VCaP (cell line): ENCODE results near the gene HDAC4.
A peak's percentile ranks its signal among the peaks of the same experiment; 100 is the strongest.

Experiments
- H3K27ac ChIP-seq: fragments of 450-650 bp; 2 replicates; pipeline ENCODE4 v1.5.1; 2017
- CTCF ChIP-seq: fragments of 450-650 bp; conservative IDR thresholded peaks from 2 replicates; pipeline ENCODE4 v1.5.1; 2017; ENCODE audit warnings: mild to moderate bottlenecking, moderate library complexity

HDAC4 gene

DNA sequence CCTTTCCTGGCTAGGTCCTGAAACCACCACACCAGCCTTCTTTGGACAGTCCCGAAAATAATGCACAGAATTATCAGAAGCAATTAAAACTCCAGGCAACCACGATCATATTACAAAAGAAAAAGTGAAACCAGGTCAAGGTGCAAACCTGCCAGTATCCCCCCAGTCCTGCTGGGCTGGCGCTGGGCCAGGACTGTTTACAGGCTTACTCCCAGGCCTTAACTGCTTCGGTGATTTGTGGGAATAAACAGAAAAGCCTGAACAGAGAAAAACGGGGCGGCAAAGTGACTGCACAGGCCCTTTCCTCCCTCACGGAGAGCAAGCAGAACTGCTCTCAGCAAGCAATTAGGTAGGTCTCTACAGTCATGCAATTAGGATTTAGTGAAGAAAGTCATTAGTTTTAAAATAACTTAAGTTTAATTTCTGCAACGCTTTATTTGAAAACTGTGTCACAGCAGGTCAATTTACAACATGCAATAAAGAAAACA lies 1.3 kb downstream of the HDAC4 start:
- TF ChIP-seq CTCF = no peak
- H3K27ac ChIP-seq = peak overlapping the region; percentile 94

DNA sequence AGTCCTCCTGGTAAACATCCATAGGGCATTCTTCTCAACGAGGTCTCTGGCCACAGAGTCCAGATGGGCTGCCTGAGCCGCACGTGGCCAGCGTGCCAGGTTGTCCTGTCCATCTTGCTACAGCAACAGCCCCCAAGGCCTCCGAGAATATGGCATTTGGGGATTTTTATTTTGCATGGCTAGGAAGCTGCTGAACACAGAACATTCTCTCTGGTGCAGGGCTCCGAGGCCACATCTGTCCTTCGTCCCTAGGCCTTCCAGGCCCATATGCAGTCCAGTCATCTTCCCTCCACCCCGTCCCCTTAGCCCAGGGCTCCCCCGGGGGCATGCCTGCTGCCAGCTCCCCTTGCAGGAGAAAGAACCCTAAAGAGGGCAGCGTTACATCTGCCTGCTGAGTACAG lies 2.3 kb downstream of the HDAC4 start:
- peak overlapping the region; percentile 94 for H3K27ac ChIP-seq

DNA sequence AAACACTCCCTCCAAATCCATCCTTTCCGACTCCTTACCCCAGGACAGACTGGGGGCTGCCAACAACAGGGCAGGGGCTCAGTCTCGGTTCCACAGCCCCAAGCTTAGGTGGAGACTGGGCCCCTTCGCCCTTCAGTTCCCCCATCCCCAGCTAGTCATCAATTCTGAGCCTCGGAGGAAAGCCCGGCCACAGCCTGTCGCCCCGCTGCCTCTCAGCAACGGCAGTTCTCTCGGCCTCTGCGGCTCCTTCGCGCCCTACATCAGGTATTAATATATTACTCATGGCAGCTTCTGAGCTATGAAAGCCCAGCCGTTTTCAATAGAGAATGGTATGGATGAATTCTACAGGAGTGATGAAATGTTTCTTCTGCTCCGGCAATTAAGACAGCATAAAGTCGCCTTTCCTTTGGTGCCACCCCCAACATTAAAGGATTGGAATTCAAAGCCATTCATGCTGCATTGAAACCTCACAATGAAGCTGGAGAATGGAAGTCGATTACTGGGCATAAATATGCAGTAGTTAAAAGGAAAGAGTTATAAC lies 2.8 kb downstream of the HDAC4 start:
- no peak for TF ChIP-seq CTCF
- H3K27ac ChIP-seq = peak overlapping the region; percentile 94

More for the DNA sequence above, 2.3 kb downstream of the HDAC4 start:
- TF ChIP-seq CTCF = no peak

DNA sequence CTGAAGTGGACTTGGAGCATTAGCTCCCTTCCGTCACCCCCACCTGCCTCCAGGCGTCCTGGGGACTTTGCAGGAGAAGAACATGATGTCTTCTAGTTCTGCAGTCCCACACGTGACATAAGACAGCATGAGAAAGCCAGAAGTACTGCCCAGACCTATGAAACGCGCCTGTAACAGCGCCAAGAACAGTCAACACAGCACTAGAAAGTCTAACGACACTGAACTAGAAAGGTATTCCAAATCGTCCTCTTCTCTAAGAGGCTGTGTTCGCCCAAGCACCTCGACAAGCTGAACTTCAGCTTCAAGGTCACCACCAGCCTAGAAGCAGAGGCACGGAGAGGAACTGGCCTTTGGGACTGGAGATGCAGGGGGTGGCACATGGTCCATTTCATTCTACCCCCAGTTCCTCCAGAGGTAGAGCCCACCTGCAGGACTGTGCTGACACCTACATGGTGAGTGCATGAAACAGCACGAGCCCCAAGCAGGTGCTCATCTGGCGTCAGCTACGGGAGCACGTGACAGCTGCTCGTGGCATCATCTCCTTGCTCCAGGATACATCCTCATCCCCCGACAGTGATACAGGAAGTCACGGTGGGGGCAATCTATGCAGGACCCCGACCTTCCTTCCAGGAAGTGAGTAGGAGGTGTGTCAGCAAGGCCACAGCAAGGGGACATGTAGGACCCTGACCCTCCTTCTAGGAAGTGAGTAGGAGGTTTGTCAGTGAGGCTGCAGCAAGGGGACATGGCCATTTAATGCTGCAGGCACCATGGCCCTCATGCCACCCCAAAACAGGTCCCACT lies 3.7 kb downstream of the HDAC4 start:
- peak overlapping the region; percentile 94 for H3K27ac ChIP-seq

DNA sequence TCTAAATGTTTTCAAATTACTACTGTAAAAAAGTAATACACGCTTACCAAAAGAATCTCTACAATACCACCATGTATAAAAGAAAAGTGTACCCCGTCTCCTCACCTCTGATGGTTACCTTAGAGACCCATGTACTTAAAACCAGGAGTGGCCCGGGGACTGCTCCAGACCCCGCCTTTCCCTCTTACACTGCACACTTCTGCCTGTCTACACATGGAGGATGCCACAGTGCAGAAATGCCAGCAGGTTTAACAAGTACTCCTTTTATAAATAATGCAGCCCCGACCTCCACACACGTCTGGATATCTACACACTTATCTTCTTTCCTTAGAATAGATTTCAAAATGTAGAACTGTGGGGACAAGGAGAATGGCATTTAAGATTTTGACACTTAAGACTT lies 5.3 kb downstream of the HDAC4 start:
- TF ChIP-seq CTCF = no peak
- H3K27ac ChIP-seq = peak overlapping the region; percentile 94

More for the DNA sequence above, 3.7 kb downstream of the HDAC4 start:
- TF ChIP-seq CTCF = peak; percentile 75

- no peak for TF ChIP-seq CTCF
- peak overlapping the region; percentile 94 for H3K27ac ChIP-seq
Measured at GRCh38 chr2:239394978-239395377, 5.8 kb downstream of the HDAC4 start.

DNA sequence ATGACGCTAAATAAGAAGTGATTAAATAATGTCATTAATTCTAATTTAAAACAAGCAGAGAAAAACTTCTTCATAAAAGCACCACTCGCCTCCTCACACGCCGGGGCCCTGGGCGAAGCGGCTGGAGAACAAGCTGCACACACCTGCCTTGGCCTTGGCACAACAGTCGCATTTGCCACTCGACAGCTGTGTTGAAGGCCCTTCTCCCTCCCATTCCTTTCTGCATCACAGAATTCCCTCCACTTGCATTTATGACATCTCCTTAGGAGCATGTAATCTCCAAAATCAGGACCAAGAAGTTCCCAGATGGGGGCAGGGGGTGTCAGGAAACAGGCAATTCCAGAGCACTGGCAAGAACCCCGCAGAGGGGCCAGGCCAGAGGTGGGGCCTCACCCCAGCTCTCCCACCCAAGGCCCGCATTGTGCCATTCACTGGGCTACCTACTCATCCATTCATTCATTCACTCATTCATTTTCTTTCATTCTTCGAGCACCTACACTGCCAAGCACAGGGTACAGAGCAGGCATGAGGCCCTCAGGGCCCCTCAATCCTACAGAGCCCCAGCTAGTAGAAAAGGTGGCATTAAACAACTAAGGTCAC lies 6.4 kb downstream of the HDAC4 start:
- peak overlapping the region; percentile 94 for H3K27ac ChIP-seq
- TF ChIP-seq CTCF = no peak
